ENCODE measurements around the gene ATG5.

- TF ChIP-seq POLR2A (IDR thresholded peaks at IDR 0.05; ENCODE audit: low read length) (no peak), GATA1 (IDR thresholded peaks at IDR 0.05; ENCODE audit: low read depth, low read length) (no peak)
These were observed 161.3 kb downstream of the ATG5 start for GRCh38 chr6:106163966-106164877.
